ENCODE measurements around the gene MDM1. TPM values are rescaled to one million over a fixed set of nuclear protein-coding genes. Genes with fewer than 3 reads are reported as not detected.

MDM1 gene
- total RNA-seq, 1 experiment from 2014 or later: 18.6 TPM

DNA sequence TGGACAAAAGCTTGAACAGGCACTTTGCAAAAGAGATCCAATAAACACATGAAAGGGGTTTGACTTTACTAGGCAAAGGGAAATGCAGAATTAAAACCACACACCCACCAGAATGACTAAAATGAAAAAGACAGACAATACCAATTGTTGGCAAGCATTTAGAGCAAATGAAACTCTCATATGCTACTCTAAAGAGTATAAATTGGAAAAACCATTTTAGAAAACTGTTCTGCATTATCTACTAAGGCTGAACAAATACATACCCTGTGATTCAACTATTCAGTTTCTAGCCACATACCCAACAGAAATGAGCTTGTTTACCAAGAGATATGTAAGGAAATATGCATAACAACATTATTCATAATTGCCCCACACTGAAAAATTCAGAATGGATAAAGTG, 70.3 kb downstream of the MDM1 start:
- in situ Hi-C loops (cut with HindIII; ENCODE audit: low pct_unique_long_range_greater_than_20kb, low sequenced_read_pairs): no loop called here
- no peak for DNase-seq (ENCODE audit: low read depth)

DNA sequence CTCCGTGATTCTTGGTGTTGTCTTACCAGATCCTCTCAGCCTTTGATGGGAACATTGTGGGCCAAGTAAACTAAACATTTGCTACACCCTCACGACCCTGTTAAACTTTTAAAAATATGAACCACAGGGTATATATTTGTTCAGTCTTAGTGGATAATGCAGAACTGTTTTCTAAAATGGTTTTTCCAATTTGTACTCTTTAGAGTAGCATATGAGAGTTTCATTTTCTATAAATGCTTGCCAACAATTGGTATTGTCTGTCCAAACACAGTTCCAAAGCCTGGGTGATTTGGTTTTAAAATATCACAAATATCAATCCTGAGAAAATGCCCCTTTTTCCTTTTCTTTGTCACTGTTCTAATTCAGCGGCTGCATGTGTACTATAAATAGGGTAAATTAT, 72.0 kb downstream of the MDM1 start:
- in situ Hi-C loops (cut with HindIII; ENCODE audit: low pct_unique_long_range_greater_than_20kb, low sequenced_read_pairs): no loop called here

DNA sequence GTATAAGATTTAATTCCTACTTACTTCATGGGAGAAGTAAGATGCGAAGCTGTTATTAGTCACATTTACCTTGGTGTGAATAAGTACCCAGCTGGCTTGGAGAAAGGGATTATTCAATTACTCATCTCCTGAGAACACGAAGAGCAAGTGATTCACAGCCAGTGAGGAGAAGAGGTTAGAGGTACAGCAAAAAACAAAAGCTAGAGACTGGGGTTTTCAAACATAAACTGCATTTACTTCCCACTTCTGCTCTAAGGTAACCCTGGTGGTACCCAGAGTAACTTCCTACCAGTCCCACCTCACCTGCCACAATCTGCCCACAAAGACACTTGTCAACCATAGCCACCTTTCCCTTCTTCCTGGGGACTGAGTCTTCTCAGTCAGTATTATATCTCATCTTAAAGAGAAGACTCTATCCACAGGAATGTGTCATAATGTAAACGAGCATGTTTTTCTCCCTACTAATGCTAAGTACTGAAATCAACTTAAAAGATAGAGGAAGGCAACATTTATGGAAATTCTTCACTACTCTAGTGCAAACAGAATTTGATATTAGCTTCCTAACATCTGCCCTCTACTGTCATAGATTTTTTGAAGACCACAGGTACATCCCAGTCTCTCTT, 72.7 kb downstream of the MDM1 start:
- in situ Hi-C loops (cut with HindIII; ENCODE audit: low pct_unique_long_range_greater_than_20kb, low sequenced_read_pairs): no loop called here
- DNase-seq (ENCODE audit: low read depth): peak; percentile 35

More for the DNA sequence above, 72.0 kb downstream of the MDM1 start:
- no peak for DNase-seq (ENCODE audit: low read depth)

DNA sequence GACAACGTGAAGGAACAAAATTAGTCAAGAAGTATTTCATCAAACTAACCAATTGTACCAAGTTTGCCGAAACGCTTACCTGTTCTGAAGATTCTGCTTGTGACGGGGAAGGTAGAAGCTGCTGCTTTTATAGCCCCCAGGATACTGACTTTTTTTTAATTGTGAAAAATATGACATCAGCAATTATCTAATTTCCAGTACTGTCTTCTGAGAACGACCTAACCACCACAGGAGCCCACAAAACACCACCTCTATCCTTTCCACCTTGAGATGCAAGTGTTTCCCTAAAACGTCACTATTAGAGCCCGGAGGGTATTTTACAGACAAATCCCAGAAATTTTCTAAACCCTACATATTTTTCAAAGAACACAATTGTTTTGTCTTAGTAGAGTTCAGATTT, 78.7 kb downstream of the MDM1 start, which contains the start of gene IL22:
Gene IL22 (minus strand): TSS at position 101 of the 400 bp plus-strand sequence. CDS start 156 bp downstream, outside the sequence.
- no peak for DNase-seq (ENCODE audit: low read depth)

DNA sequence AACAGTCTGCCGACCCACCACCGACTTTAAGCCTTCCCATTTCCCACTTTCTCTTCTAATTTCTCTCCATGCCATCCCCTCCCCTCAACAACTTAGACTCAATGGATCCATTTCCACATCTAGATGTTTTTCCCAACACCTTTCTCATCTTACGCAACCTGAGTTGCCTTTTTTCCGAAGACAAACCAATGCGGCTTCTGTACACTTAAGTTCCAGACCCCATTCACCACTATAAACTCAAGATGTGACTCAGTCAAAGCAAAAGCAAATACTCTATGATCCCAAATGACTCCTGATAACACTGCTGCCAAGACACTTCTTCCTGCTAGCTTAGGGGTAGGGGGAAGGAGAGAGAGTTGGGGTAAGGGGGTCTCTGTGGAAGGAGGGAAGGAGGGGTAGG, 80.1 kb downstream of the MDM1 start:
- in situ Hi-C loops (cut with HindIII; ENCODE audit: low pct_unique_long_range_greater_than_20kb, low sequenced_read_pairs): no loop called here
- no peak for DNase-seq (ENCODE audit: low read depth)

More for the DNA sequence above, 78.7 kb downstream of the MDM1 start, which contains the start of gene IL22:
- in situ Hi-C loops (cut with HindIII; ENCODE audit: low pct_unique_long_range_greater_than_20kb, low sequenced_read_pairs): no loop called here

DNA sequence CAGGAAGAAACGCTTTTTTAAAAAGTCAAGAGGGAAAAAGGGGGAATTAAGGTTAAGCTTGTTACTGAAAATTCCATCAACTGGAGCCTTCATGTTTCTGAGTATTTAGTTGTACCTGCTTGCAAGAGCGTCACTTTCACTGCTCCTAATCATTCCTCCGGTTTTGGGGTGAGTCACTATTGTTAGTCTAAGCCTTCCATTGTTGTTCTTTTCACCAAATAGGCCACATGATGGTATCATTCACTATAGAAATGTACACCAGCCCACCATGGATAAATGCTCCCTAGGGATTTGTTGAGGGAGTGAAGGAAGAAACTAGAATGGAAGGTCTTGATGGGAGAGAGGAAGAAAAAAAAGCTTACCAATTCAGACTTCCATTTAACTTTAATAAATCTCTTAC, 81.7 kb downstream of the MDM1 start:
- in situ Hi-C loops (cut with HindIII; ENCODE audit: low pct_unique_long_range_greater_than_20kb, low sequenced_read_pairs): no loop called here
- DNase-seq (ENCODE audit: low read depth): no peak

DNA sequence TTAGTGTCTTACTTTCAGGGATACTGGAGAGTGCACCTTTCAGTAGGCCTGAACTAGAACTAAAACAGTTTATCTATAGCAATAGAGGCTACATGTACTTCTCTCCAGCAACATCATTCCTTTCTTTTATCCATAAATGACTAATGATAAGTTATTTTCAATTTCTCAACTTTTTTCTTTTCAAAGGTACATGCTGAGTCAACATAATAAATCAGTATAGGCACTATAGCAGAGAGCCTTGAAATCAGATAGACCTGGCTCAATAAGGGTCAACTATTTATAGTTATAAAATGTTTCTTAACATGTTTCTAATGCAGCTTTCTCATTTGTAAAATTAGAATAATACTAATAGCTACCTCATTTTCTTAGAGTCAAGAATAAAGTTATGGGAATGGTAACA, 84.4 kb downstream of the MDM1 start:
- no peak for DNase-seq (ENCODE audit: low read depth)
- in situ Hi-C loops (cut with HindIII; ENCODE audit: low pct_unique_long_range_greater_than_20kb, low sequenced_read_pairs): no loop called here

DNA sequence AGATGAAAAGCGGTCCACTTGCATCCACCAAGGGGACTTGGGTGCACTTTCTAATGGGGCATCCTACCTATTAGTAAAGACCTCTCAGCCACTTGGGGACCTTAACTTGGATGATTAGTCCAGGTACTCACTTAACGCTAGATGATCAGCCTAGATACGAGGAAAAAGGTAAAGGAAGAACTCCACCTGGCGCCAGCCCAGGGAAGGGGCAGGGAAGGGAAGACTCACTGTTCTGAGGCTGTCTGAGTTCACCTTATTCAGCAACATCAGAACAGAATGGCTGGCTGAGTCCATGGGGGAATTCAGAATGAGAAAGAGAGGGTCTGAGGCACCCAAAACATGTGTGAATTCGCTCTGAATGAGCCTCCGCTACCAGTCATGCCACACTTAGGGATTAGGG, 85.8 kb downstream of the MDM1 start:
- no peak for DNase-seq (ENCODE audit: low read depth)
- in situ Hi-C loops (cut with HindIII; ENCODE audit: low pct_unique_long_range_greater_than_20kb, low sequenced_read_pairs): no loop called here

DNA sequence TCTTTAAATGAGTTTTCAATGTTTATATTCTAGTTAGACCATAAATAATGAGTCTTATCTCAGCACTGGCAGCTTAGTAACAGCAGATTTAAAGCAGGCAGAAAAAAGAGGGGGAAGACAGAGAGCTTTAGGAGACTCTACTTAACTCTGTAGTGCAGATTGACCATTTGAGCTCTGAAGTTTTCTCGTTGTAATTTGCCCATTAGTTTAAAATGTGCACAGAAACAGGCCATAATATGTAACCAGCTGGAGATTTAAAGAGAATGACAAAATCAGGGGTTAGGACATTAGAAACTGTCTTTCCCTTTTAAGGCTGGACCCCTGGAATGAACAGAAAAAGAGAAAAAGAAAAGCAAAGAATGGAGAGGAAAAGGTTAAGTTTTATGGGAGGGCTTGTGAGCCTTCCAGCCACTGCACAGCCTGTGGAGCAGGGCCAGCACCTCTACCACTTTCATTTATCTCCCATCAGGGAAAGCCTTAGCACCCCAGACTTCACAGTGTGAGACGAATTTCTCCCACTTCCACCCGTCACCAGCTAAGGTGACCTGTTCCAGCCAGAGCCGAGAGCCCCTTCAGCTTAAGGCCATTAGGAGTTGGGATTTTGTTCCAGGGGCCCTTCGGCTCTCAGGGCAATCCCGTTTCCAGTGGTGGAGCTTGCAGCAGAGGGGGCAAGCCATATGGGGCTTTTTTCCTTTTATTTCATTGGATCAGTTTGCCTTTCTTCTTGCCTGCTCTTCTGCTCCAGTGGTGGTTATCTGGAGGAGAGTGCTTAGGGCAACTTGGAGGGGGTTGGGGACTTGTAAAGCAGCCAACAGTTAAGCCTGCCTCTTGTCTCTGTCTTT, 86.8 kb downstream of the MDM1 start:
- in situ Hi-C loops (cut with HindIII; ENCODE audit: low pct_unique_long_range_greater_than_20kb, low sequenced_read_pairs): no loop called here
- DNase-seq (ENCODE audit: low read depth): no peak

Other genes starting within 250 kb of the MDM1 start
- gene IFNG, start 172.6 kb downstream of the MDM1 start, total RNA-seq (2014; rRNA removed; shearing (Covaris generic); ENCODE audit: low replicate concordance): not detected in 2 replicates
- not detected in 2 replicates for gene IL26, start 106.6 kb downstream of the MDM1 start, total RNA-seq (2014; rRNA removed; shearing (Covaris generic); ENCODE audit: low replicate concordance)
- gene IL22, start 78.8 kb downstream of the MDM1 start, total RNA-seq (2014; rRNA removed; shearing (Covaris generic); ENCODE audit: low replicate concordance): not detected in 2 replicates